ENCODE measurements around the gene DLEC1.

DLEC1 gene

GRCh38 chr3:38163841-38164642 is 125.0 kb downstream of the DLEC1 start:
- no peak for DNase-seq

GRCh38 chr3:38164643-38164951 is 125.6 kb downstream of the DLEC1 start:
- no peak for DNase-seq

- DNase-seq: peak; percentile 98
Measured at GRCh38 chr3:38164952-38165721, 126.1 kb downstream of the DLEC1 start, which contains the start of gene OXSR1. Gene OXSR1, plus strand, starts transcription at chr3:38165537. Its CDS starts 340 bp downstream, at chr3:38165877.

GRCh38 chr3:38165722-38166387 is 126.8 kb downstream of the DLEC1 start:
- DNase-seq: no peak

GRCh38 chr3:38167591-38167990 is 128.6 kb downstream of the DLEC1 start:
- no peak for DNase-seq

- no peak for DNase-seq
Measured at GRCh38 chr3:38168151-38169026, 129.4 kb downstream of the DLEC1 start.

GRCh38 chr3:38169027-38169317 is 130.0 kb downstream of the DLEC1 start:
- no peak for DNase-seq

- no peak for DNase-seq
Measured at GRCh38 chr3:38170722-38171121, 131.7 kb downstream of the DLEC1 start.

GRCh38 chr3:38171622-38172021 is 132.6 kb downstream of the DLEC1 start:
- DNase-seq: no peak

All from central memory CD4-positive, alpha-beta T cell (primary cell).